Central memory CD8-positive, alpha-beta T cell (primary cell): ENCODE data around the gene MAGI1.

Experiments
- ATAC-seq: fragments of 150-1000 bp; cut with Tn5 transposase; replicated peaks from 2 replicates; pipeline ENCODE4 v1.10.0; 2022; ENCODE audit warnings: mild to moderate bottlenecking, moderate FRiP score, moderate number of reproducible peaks; ENCODE audit not compliant: poor library complexity, severe bottlenecking; ENCODE audit errors: extremely low read depth
- DNase-seq, 2 donors: peaks; one replicate each; pipeline ENCODE4 v3.0.0; 2021; ENCODE audit warnings: low spot score in 2 of 2
- H3K27ac Mint-ChIP-seq: one replicate; pipeline ENCODE4 v1.8.0; 2022; ENCODE audit warnings: low read depth, mild to moderate bottlenecking, moderate library complexity, mixed read lengths
- H3K27me3 Mint-ChIP-seq: one replicate; pipeline ENCODE4 v1.8.0; 2022; ENCODE audit warnings: mixed read lengths
- H3K36me3 Mint-ChIP-seq: one replicate; pipeline ENCODE4 v1.8.0; 2022; ENCODE audit warnings: mild to moderate bottlenecking, moderate library complexity, mixed read lengths; ENCODE audit not compliant: insufficient read depth
- H3K4me1 Mint-ChIP-seq: one replicate; pipeline ENCODE4 v1.8.0; 2022; ENCODE audit warnings: mixed read lengths
- H3K4me3 Mint-ChIP-seq: one replicate; pipeline ENCODE4 v1.8.0; 2022; ENCODE audit warnings: mild to moderate bottlenecking, moderate library complexity, mixed read lengths
- H3K9me3 Mint-ChIP-seq: one replicate; pipeline ENCODE4 v1.8.0; 2022; ENCODE audit warnings: mixed read lengths

The MAGI1 gene

DNA sequence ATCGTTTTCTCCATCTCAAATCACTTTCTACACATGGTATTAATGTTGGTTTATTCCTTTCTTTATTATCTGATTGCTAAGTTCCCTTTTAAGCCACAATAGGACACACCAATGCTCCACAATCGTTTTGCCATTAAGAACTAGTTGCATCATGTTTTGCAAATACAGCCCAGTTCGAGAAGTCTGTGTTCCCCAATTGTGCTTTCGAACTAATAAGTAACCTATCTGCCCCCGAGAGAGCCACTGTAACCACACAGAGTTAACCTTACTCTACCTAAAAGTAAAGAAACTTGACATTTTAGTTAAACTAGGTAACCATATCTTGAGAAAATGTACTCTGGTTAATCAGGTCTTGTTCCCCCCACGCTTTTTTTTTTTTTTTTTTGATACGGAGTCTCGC lies 39.1 kb downstream of the MAGI1 start:
- no peaks in the 10 kb centered on the region for H3K27me3 Mint-ChIP-seq
- H3K9me3 Mint-ChIP-seq: no peaks in the 10 kb centered on the region
- ATAC-seq: no peak
- DNase-seq: no peak
- no peaks in the 10 kb centered on the region for H3K36me3 Mint-ChIP-seq
- no peaks in the 10 kb centered on the region for H3K4me1 Mint-ChIP-seq
- H3K4me3 Mint-ChIP-seq: no peak overlapping the region
- no peak overlapping the region for H3K27ac Mint-ChIP-seq

DNA sequence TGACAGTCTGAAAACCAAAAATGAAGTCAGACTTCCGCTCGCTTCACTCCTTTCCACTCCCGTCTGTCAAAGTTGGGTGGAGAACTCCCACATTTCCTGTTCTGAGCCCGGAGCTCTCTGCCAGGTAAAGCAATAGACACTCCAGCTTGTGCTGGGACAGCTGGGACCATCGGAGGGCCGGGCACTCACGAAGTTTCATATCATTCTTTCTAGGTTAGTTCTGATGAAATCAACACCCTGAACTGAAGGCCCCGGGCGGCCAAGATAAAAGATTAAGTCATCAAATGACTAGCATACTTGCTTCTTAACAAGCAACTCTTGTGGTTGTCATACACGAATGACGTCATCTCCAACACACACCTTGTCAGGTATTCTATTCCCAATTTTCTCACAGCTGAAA lies 42.1 kb downstream of the MAGI1 start:
- DNase-seq (no peak), ATAC-seq (no peak)
- no peak overlapping the region for H3K27ac Mint-ChIP-seq
- no peaks in the 10 kb centered on the region for H3K36me3 Mint-ChIP-seq
- no peaks in the 10 kb centered on the region for H3K27me3 Mint-ChIP-seq
- no peaks in the 10 kb centered on the region for H3K9me3 Mint-ChIP-seq
- H3K4me1 Mint-ChIP-seq: no peaks in the 10 kb centered on the region
- no peak overlapping the region for H3K4me3 Mint-ChIP-seq

DNA sequence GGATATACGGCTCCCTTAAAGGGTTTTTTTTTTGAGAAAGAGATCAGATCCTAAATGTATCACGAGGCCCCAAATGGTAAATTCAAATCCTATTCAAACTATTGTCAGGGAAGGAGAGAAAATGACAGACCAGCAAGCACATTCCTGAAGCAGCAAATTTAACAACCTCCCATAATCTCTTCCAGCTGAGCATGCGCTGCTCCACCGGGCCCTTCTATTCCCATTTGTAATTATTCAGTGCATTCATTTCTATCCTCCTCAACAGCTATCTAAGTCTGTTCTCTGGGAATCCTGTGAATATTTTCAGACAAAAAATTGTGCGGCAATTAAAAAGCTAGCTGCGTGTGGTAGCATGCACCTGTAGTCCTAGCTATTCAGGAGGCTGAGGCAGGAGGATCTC lies 43.2 kb downstream of the MAGI1 start:
- no peak for ATAC-seq
- Mint-ChIP-seq H3K4me1 (no peaks in the 10 kb centered on the region), H3K4me3 (no peak overlapping the region), H3K9me3 (no peaks in the 10 kb centered on the region), H3K27me3 (no peaks in the 10 kb centered on the region), H3K27ac (no peak overlapping the region), H3K36me3 (no peaks in the 10 kb centered on the region)
- DNase-seq: no peak

DNA sequence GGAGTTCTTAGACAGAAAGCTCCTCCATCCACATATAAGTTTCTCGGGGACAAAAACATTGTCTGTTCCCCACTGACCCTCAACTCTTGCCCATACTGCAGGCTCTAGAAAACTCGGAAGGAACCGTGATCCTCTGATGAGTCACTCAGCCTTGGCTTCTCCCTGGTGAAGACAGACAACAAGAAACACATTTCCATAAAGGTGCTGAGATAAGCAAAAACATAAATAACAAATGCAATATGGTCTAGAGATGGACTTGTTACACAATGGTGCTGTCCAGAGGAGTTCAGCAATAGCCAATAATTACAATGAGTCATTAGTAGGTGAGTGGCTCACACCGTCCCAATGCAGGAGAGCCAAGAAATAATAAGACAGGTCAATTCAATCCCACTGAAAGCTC lies 43.7 kb downstream of the MAGI1 start:
- no peak overlapping the region for H3K27ac Mint-ChIP-seq
- no peaks in the 10 kb centered on the region for H3K36me3 Mint-ChIP-seq
- DNase-seq (no peak), ATAC-seq (no peak)
- no peaks in the 10 kb centered on the region for H3K9me3 Mint-ChIP-seq
- no peak overlapping the region for H3K4me3 Mint-ChIP-seq
- no peaks in the 10 kb centered on the region for H3K27me3 Mint-ChIP-seq
- H3K4me1 Mint-ChIP-seq: no peaks in the 10 kb centered on the region

DNA sequence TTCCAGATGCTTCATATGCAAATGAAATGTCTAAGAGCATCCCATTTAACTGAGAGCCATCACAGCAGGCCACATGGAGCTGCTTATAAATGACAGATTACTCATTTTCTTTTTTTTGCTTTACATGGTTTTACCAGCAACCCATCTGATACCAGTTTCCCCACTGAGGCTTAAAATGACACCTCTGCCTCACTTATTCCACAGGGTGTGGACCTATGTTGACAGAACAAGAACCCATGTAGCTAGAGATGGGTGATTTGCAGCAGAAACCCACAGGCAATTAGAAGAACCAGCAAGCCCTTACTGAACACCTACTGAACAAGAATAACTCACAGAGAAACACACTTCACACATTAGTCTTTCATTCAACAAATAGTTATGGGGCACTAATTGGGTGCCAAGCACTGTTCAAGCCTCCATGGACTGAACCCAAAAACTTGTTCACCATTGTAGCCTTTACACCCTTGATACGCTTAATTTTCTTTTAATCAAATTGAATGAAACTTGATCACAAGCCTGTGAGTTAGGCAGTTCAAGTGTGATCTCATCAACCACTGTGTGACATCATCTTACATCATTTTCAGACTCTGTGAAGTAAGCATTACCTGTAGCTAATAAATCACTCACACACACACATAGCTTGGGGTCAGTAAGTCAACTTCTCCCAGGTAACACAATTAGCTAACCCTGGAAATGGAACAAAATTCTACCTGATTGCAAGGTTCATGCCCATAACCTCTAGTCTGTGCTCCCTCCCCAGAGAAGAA lies 45.4 kb downstream of the MAGI1 start:
- Mint-ChIP-seq H3K27ac (no peak overlapping the region), H3K4me1 (no peaks in the 10 kb centered on the region), H3K27me3 (peaks cover 7% of the 10 kb centered on the region), H3K4me3 (no peak overlapping the region), H3K36me3 (no peaks in the 10 kb centered on the region), H3K9me3 (no peaks in the 10 kb centered on the region)
- DNase-seq (no peak), ATAC-seq (no peak)

DNA sequence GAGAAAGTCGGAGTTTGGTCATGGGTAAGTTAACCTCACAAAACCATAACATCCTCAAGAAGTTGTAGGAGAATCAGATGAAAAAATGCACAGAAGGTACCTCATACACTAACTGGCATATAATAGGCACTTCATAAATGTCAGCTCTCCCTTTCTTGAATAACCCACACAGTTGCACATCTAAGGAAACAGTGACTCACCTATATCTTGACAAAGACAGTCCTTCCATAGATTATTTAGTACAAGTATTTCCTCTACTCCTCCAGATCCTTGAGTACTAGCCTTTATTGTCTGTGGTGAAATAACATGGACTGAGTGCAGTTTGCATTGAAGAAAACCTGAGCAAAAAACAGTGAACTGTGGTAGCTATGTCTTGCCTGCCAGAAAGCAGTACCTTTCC lies 46.6 kb downstream of the MAGI1 start:
- H3K27ac Mint-ChIP-seq: no peak overlapping the region
- ATAC-seq: no peak

DNA sequence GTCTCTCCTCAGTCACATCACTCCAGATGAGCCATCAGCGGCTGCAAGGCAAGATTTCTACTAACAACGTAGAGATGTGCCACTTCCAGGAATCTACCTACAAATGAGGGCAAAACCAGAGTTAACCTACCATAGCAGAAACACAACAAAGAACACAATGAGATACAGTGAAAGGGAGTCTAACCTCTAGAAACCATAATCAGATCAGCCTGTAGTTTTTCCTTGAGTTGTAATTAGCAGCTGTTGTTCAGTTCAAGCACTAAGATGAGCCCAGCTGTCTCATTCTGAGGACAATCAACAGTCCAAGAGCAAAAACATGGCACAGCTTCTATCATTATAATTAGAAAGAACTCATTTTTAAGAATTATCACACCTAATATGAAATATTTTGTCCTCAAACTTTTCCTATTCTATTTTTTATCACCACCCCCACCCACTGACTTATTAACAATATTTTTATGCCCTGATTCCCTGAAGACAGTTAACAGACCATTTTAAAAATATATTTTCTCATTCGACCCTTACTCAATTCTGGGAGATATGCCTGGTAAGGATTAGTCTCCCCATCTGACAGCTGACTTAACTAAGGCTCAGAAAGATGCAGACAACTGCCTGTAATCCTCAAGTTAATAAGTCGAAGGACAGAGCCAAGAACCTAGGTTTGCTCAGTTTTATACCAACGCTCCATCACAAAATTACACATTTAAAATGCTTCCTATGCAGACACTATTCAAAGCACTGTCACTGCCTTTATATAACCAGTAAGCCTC lies 50.1 kb downstream of the MAGI1 start:
- Mint-ChIP-seq H3K27ac (no peak overlapping the region), H3K4me3 (no peak overlapping the region), H3K4me1 (no peaks in the 10 kb centered on the region), H3K9me3 (no peaks in the 10 kb centered on the region), H3K36me3 (no peaks in the 10 kb centered on the region), H3K27me3 (peaks cover 16% of the 10 kb centered on the region)
- ATAC-seq (no peak), DNase-seq (no peak)

More for the DNA sequence above, 46.6 kb downstream of the MAGI1 start:
- peaks cover 16% of the 10 kb centered on the region for H3K27me3 Mint-ChIP-seq
- H3K36me3 Mint-ChIP-seq: no peaks in the 10 kb centered on the region
- no peak overlapping the region for H3K4me3 Mint-ChIP-seq
- no peaks in the 10 kb centered on the region for H3K9me3 Mint-ChIP-seq
- DNase-seq: no peak
- no peaks in the 10 kb centered on the region for H3K4me1 Mint-ChIP-seq

DNA sequence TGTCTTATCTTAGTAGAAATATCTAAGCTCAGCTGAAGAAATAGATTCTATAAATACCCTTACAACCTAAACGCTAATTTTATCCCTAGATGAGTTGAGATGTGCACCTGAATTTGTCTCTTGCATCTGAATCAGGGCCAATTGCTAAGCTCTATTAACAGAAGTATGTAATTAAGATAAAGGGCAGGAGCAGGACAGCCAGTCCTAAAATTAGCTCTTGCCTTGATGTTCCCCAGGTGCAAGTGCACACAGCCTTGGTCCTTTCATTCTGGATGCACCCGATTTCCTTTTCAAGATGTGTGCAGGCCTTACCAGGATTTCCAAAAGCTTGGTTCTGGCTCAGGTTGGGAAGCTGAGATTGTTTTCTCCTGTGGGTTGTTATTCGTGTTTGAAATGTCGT lies 52.4 kb downstream of the MAGI1 start:
- Mint-ChIP-seq H3K9me3 (no peaks in the 10 kb centered on the region), H3K27ac (no peak overlapping the region), H3K4me1 (no peaks in the 10 kb centered on the region), H3K4me3 (no peak overlapping the region), H3K36me3 (no peaks in the 10 kb centered on the region), H3K27me3 (peaks cover 16% of the 10 kb centered on the region)
- DNase-seq (no peak), ATAC-seq (no peak)

DNA sequence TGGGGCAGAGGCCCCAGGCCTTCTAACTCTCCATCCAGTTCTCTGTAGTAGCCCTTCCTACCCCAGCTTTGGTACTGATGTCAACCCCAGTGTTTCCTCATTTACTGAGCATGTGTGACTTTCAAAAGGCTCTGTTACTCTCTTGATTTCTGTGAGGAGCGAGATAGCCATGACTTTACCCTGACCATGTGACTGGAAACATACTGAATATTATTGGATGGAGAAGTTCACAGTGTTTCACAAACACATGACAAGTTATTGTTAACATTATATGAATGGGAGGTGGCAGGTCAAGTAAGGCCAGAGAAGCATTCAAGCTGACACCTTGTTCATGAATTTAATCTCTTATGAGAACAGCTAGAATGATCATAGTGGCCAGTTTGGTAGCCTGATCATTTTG lies 53.7 kb downstream of the MAGI1 start:
- Mint-ChIP-seq H3K9me3 (no peaks in the 10 kb centered on the region), H3K4me3 (no peak overlapping the region), H3K27me3 (peaks cover 16% of the 10 kb centered on the region), H3K27ac (no peak overlapping the region), H3K4me1 (no peaks in the 10 kb centered on the region), H3K36me3 (no peaks in the 10 kb centered on the region)
- no peak for DNase-seq
- ATAC-seq: no peak

DNA sequence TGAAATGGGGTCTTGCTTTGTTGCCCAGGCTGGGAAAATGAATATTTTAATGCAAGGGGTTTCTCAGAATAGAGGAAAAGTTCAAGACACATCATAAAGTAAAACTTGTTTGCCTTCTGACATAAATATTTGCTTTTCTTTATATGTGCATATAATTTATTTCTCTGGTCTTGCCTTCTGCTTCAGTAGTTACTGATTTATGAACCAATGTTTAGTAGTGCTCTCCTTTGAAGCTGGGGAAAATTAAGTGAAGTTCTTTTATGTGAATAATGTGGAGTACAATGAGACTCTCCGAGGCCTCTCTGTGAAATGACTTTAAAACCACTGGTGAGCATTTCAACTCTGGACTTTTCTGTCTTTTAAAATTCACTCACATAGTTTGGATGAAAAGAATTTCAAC lies 55.6 kb downstream of the MAGI1 start:
- Mint-ChIP-seq H3K9me3 (no peaks in the 10 kb centered on the region), H3K4me3 (no peak overlapping the region), H3K27ac (no peak overlapping the region), H3K36me3 (no peaks in the 10 kb centered on the region), H3K27me3 (peaks cover 16% of the 10 kb centered on the region), H3K4me1 (no peaks in the 10 kb centered on the region)
- no peak for ATAC-seq
- no peak for DNase-seq

DNA sequence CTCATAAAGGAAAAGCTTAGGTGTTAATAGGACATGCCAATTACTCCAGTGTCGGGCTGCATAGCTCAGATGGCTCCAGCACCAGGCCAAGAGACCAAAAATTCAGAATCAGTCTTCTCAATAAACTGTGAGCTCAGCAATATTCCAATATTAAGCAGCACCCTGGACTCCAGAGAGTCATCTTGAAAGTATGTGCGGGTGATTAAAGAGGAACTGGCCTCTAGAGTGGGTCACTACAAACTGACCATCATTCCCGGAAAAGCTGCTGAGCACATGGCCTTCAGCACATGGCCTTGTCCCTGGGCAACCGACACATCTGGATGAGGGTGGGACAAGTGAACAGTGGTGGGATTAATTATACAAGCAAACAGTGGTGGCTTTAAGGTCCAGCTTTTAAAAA lies 59.0 kb downstream of the MAGI1 start:
- no peaks in the 10 kb centered on the region for H3K9me3 Mint-ChIP-seq
- no peaks in the 10 kb centered on the region for H3K36me3 Mint-ChIP-seq
- no peak overlapping the region for H3K27ac Mint-ChIP-seq
- H3K27me3 Mint-ChIP-seq: peaks cover 9% of the 10 kb centered on the region
- H3K4me1 Mint-ChIP-seq: no peaks in the 10 kb centered on the region
- H3K4me3 Mint-ChIP-seq: no peak overlapping the region
- ATAC-seq (no peak), DNase-seq (no peak)

DNA sequence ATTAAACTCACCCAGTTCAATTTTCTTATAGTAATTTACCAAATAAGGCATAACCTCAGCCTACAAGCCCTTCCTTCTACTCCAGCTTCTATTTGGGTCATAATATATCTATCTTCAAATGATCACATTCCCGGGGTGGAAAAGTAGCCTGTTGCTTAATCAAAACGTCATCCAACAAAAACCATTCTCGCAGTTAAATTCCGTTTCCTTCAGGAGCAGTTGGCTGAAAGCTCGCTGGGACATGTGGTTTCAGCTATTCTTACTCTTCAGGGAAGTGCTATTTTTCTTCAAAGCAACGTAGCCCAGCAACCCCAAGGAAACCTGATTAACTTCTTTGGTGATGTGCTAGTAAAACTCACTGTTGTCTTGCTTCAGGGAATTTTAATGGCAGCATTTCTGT lies 59.6 kb downstream of the MAGI1 start:
- Mint-ChIP-seq H3K27me3 (peaks cover 9% of the 10 kb centered on the region), H3K9me3 (no peaks in the 10 kb centered on the region), H3K4me1 (no peaks in the 10 kb centered on the region), H3K36me3 (no peaks in the 10 kb centered on the region), H3K27ac (no peak overlapping the region), H3K4me3 (no peak overlapping the region)
- ATAC-seq (no peak), DNase-seq (no peak)

DNA sequence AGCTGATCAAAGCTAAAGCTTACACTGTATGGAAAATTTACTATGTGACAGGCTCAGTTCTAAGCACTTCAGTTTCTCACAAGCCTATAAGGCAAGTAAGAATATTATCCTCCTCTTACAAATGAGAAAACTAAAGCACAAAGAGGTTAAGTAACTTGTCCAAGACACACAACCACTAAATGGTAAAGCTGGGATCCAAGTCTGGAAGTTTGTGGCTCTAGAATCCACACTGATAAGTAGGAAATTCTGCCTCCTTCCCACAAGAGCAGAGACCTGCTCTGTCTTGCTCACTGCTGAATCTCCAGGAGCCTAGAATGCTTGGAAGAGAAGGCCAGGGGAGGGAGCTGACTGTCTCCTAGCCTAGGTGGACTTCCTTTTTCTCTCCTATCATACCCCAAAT lies 60.6 kb downstream of the MAGI1 start:
- H3K27me3 Mint-ChIP-seq: peaks cover 9% of the 10 kb centered on the region
- no peaks in the 10 kb centered on the region for H3K9me3 Mint-ChIP-seq
- H3K4me1 Mint-ChIP-seq: no peaks in the 10 kb centered on the region
- DNase-seq (no peak), ATAC-seq (no peak)
- H3K36me3 Mint-ChIP-seq: no peaks in the 10 kb centered on the region
- no peak overlapping the region for H3K27ac Mint-ChIP-seq
- H3K4me3 Mint-ChIP-seq: no peak overlapping the region
